Chondrocyte (in vitro differentiated cells): ENCODE data around the gene CD82. TPM values are rescaled to one million over a fixed set of nuclear protein-coding genes. Genes with fewer than 3 reads are reported as not detected.
"Not testable (repeated sequence)": the region's sequence is repeated elsewhere in the genome, so short reads cannot be mapped to it uniquely, and the experiment has no call there.

Experiments
- DNase-seq: peaks from one replicate; pipeline ENCODE4 v3.0.0; 2021; ENCODE audit warnings: mixed read lengths, low spot score
- H3K27ac Mint-ChIP-seq: one replicate; pipeline ENCODE4 v1.8.0; 2021; ENCODE audit warnings: mild to moderate bottlenecking, moderate library complexity, mixed read lengths; ENCODE audit not compliant: unreplicated experiment
- H3K27me3 Mint-ChIP-seq: 2 replicates; pipeline ENCODE4 v1.8.0; 2021; ENCODE audit warnings: low read depth, mixed read lengths
- H3K36me3 Mint-ChIP-seq: 2 replicates; pipeline ENCODE4 v1.8.0; 2021; ENCODE audit warnings: low read depth, mixed read lengths
- H3K4me1 Mint-ChIP-seq: 2 replicates; pipeline ENCODE4 v1.8.0; 2021; ENCODE audit warnings: low read depth, mild to moderate bottlenecking, mixed read lengths
- H3K4me3 Mint-ChIP-seq: one replicate; pipeline ENCODE4 v1.8.0; 2021; ENCODE audit warnings: mild to moderate bottlenecking, moderate library complexity, mixed read lengths; ENCODE audit not compliant: unreplicated experiment
- H3K9me3 Mint-ChIP-seq: 2 replicates; pipeline ENCODE4 v1.8.0; 2021; ENCODE audit warnings: low read depth, mixed read lengths
- CTCF ChIP-seq: fragments of 200-600 bp; sonication (generic); IDR thresholded peaks from 2 replicates; pipeline ENCODE4 v1.5.0; 2021; ENCODE audit warnings: antibody characterized with exemption, mild to moderate bottlenecking, moderate library complexity
- total RNA-seq: library from RNA; stranded (reverse); gene quantifications from 3 replicates; pipeline ENCODE4 v1.2.1, GENCODE V29; 2021

The CD82 gene
- total RNA-seq, 1 donor from 2014 or later: 14.4 TPM

DNA sequence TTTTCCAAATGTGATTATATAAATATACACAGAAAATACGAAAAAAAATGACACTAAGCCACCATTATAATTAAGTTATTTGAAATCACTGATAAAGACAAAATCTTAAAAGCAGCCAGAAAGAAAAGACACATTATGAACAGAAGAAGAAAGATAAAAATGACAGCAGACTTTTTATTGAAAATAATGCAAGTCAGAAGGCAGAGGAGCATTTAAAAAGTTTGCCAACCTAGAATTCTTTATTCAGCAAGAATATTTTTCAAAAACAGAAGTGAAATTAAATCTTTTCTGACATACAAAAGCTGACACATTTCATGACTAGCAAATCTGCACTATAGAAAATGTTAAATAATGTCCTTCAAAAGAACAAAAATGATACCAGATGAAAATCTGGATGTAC, 77.8 kb downstream of the CD82 start:
- Mint-ChIP-seq H3K27me3 (peaks cover 32% of the 10 kb centered on the region), H3K9me3 (peaks cover 30% of the 10 kb centered on the region), H3K4me1 (no peaks in the 10 kb centered on the region), H3K4me3 (no peak overlapping the region), H3K36me3 (peaks cover 7% of the 10 kb centered on the region), H3K27ac (no peak overlapping the region)
- DNase-seq: no peak
- TF ChIP-seq CTCF: no peak

- H3K27ac Mint-ChIP-seq: no peak overlapping the region
- no peak for TF ChIP-seq CTCF
- no peak overlapping the region for H3K4me3 Mint-ChIP-seq
- no peaks in the 10 kb centered on the region for H3K4me1 Mint-ChIP-seq
- peaks cover 10% of the 10 kb centered on the region for H3K36me3 Mint-ChIP-seq
- peaks cover 42% of the 10 kb centered on the region for H3K27me3 Mint-ChIP-seq
- H3K9me3 Mint-ChIP-seq: peaks cover 33% of the 10 kb centered on the region
- DNase-seq: no peak
Measured at GRCh38 chr11:44645827-44646226, 80.4 kb downstream of the CD82 start.

DNA sequence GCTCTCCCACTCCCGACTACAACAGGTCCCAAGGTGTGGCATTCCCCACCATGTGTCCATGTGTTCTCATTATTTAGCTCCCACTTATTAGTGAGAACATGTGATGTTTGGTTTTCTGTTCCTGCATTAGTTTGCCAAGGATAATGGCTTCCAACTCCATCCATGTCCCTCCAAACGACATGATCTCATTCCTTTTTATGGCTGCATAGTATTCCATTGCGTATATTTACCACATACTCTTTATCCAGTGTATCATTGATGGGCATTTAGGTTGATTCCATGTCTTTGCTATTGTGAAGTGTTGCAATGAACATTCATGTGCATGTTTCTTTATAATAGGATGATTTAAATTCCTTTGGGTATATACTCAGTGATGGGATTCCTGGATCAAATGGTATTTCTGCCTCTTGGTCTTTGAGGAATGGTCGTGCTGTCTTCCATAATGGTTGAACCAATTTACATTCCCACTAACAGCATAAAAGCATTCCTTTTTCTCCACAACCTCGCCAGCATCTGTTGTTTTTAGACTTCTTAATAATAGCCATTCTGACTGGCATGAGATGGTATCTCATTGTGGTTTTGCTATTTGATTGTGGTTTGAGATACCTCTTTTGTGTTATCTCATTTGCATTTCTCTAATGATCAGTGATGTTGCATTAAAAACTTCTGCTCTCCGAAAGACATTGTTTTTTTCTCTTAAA, 81.9 kb downstream of the CD82 start:
- H3K27ac Mint-ChIP-seq, H3K36me3 Mint-ChIP-seq, H3K4me1 Mint-ChIP-seq, DNase-seq, H3K4me3 Mint-ChIP-seq: not testable (repeated sequence)
- H3K27me3 Mint-ChIP-seq: peaks cover 53% of the 10 kb centered on the region
- H3K9me3 Mint-ChIP-seq: peaks cover 26% of the 10 kb centered on the region

- no peak for DNase-seq
- Mint-ChIP-seq H3K4me1 (no peaks in the 10 kb centered on the region), H3K36me3 (peaks cover 7% of the 10 kb centered on the region), H3K9me3 (peaks cover 20% of the 10 kb centered on the region), H3K4me3 (no peak overlapping the region), H3K27ac (no peak overlapping the region), H3K27me3 (peaks cover 56% of the 10 kb centered on the region)
- TF ChIP-seq CTCF: no peak
Measured at GRCh38 chr11:44648109-44648508, 82.6 kb downstream of the CD82 start.

DNA sequence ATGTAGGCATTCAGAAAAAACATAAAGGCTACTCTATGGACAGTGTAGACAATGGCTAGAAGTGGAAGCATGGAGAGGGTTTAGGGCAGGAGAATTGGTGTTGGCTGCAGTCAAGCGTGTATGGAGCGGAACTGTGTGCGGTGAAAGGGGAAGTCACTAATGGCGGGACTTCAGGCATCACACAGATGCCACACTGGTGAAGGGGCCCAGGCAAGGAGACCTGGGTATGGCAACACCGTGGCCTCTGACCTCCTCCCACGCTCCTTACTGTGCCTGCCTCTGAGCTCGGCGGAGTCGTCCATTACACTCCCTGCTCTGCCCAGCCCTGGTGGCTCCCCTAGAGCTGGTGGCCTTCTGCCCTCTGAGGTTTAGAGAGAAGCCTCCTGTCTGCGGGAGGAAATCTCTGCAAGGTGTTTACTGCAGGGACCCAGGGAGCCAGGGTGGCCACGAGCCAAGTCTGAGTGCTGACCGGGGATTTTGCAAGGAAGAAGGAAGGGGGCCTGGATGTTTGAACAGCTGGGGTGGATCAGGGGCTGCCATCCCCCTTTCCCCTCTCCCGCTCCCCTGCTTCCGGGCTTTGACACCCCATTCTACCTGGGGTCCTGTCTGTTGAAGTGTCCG, 86.2 kb downstream of the CD82 start:
- Mint-ChIP-seq H3K27me3 (peaks cover 45% of the 10 kb centered on the region), H3K9me3 (peaks cover 6% of the 10 kb centered on the region), H3K4me3 (no peak overlapping the region), H3K36me3 (peaks cover 3% of the 10 kb centered on the region), H3K27ac (no peak overlapping the region), H3K4me1 (no peaks in the 10 kb centered on the region)
- no peak for TF ChIP-seq CTCF
- no peak for DNase-seq
